ENCODE results near the gene ZNF711. TPM values are rescaled to one million over a fixed set of nuclear protein-coding genes. Genes with fewer than 3 reads are reported as not detected.
"Not testable (repeated sequence)": the region's sequence is repeated elsewhere in the genome, so short reads cannot be mapped to it uniquely, and the experiment has no call there.

Gene ZNF711
- total and polyA plus RNA-seq, 2 donors (not counting 1 experiment from before 2014, with no cell fraction given) = 7.0 to 7.4 TPM

- no peaks in the 10 kb centered on the region for H3K4me1 ChIP-seq (ENCODE audit: control insufficient read depth in 2 of 2, insufficient read depth in 2 of 2, low read length in 2 of 2)
- no peaks in the 10 kb centered on the region for H3K9me3 Mint-ChIP-seq (ENCODE audit: insufficient read depth)
- no peaks in the 10 kb centered on the region for H3K36me3 ChIP-seq (replicated peaks in 1 of 2; ENCODE audit: control extremely low read depth in 1 of 2, control insufficient read depth in 1 of 2, extremely low read depth in 1 of 2, insufficient read depth in 2 of 2, low read length in 1 of 2)
- H3K79me2 ChIP-seq (ENCODE audit: control insufficient read depth, insufficient read depth, low read length) = no peaks in the 10 kb centered on the region
- no peak overlapping the region for H3K27ac Mint-ChIP-seq
- POLR2A ChIA-PET = no interaction called here
- H3K9me3 ChIP-seq (ENCODE audit: control extremely low read depth in 1 of 3, control insufficient read depth in 2 of 3, insufficient read depth in 1 of 3, low read length in 2 of 3) = no peaks in the 10 kb centered on the region
- H3K4me1 Mint-ChIP-seq = peaks cover 14% of the 10 kb centered on the region
- H3K9ac ChIP-seq (ENCODE audit: low read length) = no peak overlapping the region
- H3K4me2 ChIP-seq (replicated peaks; ENCODE audit: low read depth, low read length, poor library complexity, severe bottlenecking) = no peak overlapping the region
- H3K27me3 Mint-ChIP-seq = no peaks in the 10 kb centered on the region
- ATAC-seq (ENCODE audit: low read depth) = no peak
- TF ChIP-seq, protein P1, sequence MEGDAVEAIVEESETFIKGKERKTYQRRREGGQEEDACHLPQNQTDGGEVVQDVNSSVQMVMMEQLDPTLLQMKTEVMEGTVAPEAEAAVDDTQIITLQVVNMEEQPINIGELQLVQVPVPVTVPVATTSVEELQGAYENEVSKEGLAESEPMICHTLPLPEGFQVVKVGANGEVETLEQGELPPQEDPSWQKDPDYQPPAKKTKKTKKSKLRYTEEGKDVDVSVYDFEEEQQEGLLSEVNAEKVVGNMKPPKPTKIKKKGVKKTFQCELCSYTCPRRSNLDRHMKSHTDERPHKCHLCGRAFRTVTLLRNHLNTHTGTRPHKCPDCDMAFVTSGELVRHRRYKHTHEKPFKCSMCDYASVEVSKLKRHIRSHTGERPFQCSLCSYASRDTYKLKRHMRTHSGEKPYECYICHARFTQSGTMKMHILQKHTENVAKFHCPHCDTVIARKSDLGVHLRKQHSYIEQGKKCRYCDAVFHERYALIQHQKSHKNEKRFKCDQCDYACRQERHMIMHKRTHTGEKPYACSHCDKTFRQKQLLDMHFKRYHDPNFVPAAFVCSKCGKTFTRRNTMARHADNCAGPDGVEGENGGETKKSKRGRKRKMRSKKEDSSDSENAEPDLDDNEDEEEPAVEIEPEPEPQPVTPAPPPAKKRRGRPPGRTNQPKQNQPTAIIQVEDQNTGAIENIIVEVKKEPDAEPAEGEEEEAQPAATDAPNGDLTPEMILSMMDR (IDR thresholded peaks at IDR 0.05) = no peak
- TF ChIP-seq EZH2 (IDR thresholded peaks at IDR 0.05; ENCODE audit: borderline replicate concordance, insufficient read depth, low read depth, low read length, poor library complexity, severe bottlenecking) = no peak
- CTCF ChIA-PET = no interaction called here
- no peaks in the 10 kb centered on the region for H4K20me1 ChIP-seq (ENCODE audit: control insufficient read depth, insufficient read depth, low read length, poor library complexity, severe bottlenecking)
- no peak overlapping the region for H3K27ac ChIP-seq (ENCODE audit: low read length in 2 of 2)
- no peaks in the 10 kb centered on the region for H3K27me3 ChIP-seq (replicated peaks in 1 of 4; ENCODE audit: control extremely low read depth in 1 of 4, control insufficient read depth in 3 of 4, insufficient read depth in 4 of 4, low read length in 3 of 4)
- peak; percentile 1 for DNase-seq
- WGBS (ENCODE audit: insufficient coverage) = no CpG with 5 or more reads among the region's 2 CpGs
- intact Hi-C loops (cut with micrococcal nuclease) = no loop called here
- H2AFZ ChIP-seq (ENCODE audit: insufficient read depth, low read depth, low read length, poor library complexity, severe bottlenecking) = no peak overlapping the region
- H3K4me3 ChIP-seq (ENCODE audit: control extremely low read depth in 1 of 5, extremely low read depth in 1 of 5, insufficient read depth in 1 of 5, low read depth in 2 of 5, low read length in 4 of 5) = no peak overlapping the region
- H3K4me3 Mint-ChIP-seq = no peak overlapping the region
Measured at GRCh38 chrX:85309717-85310116, 65.9 kb downstream of the ZNF711 start.

DNA sequence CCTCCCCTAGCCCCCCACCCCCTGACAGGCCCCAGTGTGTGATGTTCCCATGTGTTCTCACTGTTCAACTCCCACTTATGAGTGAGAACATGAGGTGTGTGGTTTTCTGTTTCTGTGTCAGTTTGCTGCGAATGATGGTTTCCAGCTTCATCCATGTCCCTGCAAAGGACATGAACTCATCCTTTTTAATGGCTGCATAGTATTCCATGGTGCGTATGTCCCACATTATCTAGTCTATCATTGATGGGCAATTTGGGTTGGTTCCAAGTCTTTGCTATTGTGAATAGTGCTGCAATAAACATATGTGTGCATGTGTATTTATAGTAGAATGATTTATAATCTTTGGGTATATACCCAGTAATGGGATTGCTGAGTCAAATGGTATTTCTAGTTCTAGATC is 67.6 kb downstream of the ZNF711 start:
- WGBS (ENCODE audit: insufficient coverage) = no CpG with 5 or more reads among the region's 2 CpGs
- DNase-seq; H3K27me3 ChIP-seq (replicated peaks in 1 of 4; ENCODE audit: control extremely low read depth in 1 of 4, control insufficient read depth in 3 of 4, insufficient read depth in 4 of 4, low read length in 3 of 4); H3K4me3 Mint-ChIP-seq; H3K79me2 ChIP-seq (ENCODE audit: control insufficient read depth, insufficient read depth, low read length); H3K4me3 ChIP-seq (ENCODE audit: control extremely low read depth in 1 of 5, extremely low read depth in 1 of 5, insufficient read depth in 1 of 5, low read depth in 2 of 5, low read length in 4 of 5); H4K20me1 ChIP-seq (ENCODE audit: control insufficient read depth, insufficient read depth, low read length, poor library complexity, severe bottlenecking); POLR2A ChIA-PET; CTCF ChIA-PET; H3K9me3 ChIP-seq (ENCODE audit: control extremely low read depth in 1 of 3, control insufficient read depth in 2 of 3, insufficient read depth in 1 of 3, low read length in 2 of 3); ATAC-seq (ENCODE audit: low read depth); H2AFZ ChIP-seq (ENCODE audit: insufficient read depth, low read depth, low read length, poor library complexity, severe bottlenecking); H3K9me3 Mint-ChIP-seq (ENCODE audit: insufficient read depth); H3K4me2 ChIP-seq (replicated peaks; ENCODE audit: low read depth, low read length, poor library complexity, severe bottlenecking); H3K4me1 Mint-ChIP-seq; H3K9ac ChIP-seq (ENCODE audit: low read length); intact Hi-C loops (cut with micrococcal nuclease); H3K27me3 Mint-ChIP-seq; H3K27ac ChIP-seq (ENCODE audit: low read length in 2 of 2); H3K27ac Mint-ChIP-seq; H3K4me1 ChIP-seq (ENCODE audit: control insufficient read depth in 2 of 2, insufficient read depth in 2 of 2, low read length in 2 of 2); H3K36me3 ChIP-seq (replicated peaks in 1 of 2; ENCODE audit: control extremely low read depth in 1 of 2, control insufficient read depth in 1 of 2, extremely low read depth in 1 of 2, insufficient read depth in 2 of 2, low read length in 1 of 2): not testable (repeated sequence)

Other genes starting within 250 kb of the ZNF711 start
- 9.7 and 12.2 TPM in 2 replicates for gene APOOL, start 240.1 kb upstream of the ZNF711 start, total RNA-seq
- gene APOOL, start 240.1 kb upstream of the ZNF711 start, polyA plus RNA-seq = 1.8 and 1.9 TPM in 2 replicates
- not detected in 2 replicates for gene SATL1, start 212 bp upstream of the ZNF711 start, total RNA-seq
- 0.04 TPM in 1 of 2 replicates, not detected in the other for gene SATL1, start 212 bp upstream of the ZNF711 start, polyA plus RNA-seq
- 1.2 and 1.9 TPM in 2 replicates for gene POF1B, start 135.7 kb downstream of the ZNF711 start, total RNA-seq
- 0.14 and 0.78 TPM in 2 replicates for gene POF1B, start 135.7 kb downstream of the ZNF711 start, polyA plus RNA-seq

Data from B cell (primary cell).